Neural cell (in vitro differentiated cells): ENCODE measurements around the gene ZNF722. TPM values are rescaled to one million over a fixed set of nuclear protein-coding genes. Genes with fewer than 3 reads are reported as not detected.
"Not testable (repeated sequence)": the region's sequence is repeated elsewhere in the genome, so short reads cannot be mapped to it uniquely, and the experiment has no call there.

Experiments
- H2AFZ ChIP-seq: fragments of 200-600, 300-800 bp; sonication (generic), shearing (Covaris generic); 2 replicates; pipeline ENCODE4 v1.6.0; 2014; ENCODE audit warnings: low read depth, mild to moderate bottlenecking, antibody characterized with exemption, low read length, moderate library complexity
- H3F3A ChIP-seq: fragments of 200-600 bp; shearing (Covaris generic); 2 replicates; pipeline ENCODE4 v1.6.1; 2016; ENCODE audit warnings: mild to moderate bottlenecking, moderate library complexity, mixed read lengths, antibody characterized with exemption, low read length; ENCODE audit not compliant: insufficient read depth, poor library complexity, severe bottlenecking
- H3K27ac ChIP-seq: fragments of 200-600, 300-800 bp; sonication (generic), shearing (Covaris generic); 2 replicates; pipeline ENCODE4 v1.5.1; 2014; ENCODE audit warnings: mild to moderate bottlenecking, low read length, moderate library complexity
- H3K27me3 ChIP-seq: fragments of 300-800, 200-600 bp; sonication (generic), shearing (Covaris generic); 2 replicates; pipeline ENCODE4 v1.6.0; 2014; ENCODE audit warnings: mild to moderate bottlenecking, low read depth, low read length, moderate library complexity; ENCODE audit not compliant: insufficient read depth
- H3K36me3 ChIP-seq: fragments of 300-800, 200-600 bp; sonication (generic), shearing (Covaris generic); 2 replicates; pipeline ENCODE4 v1.5.1; 2014; ENCODE audit warnings: mild to moderate bottlenecking, antibody characterized with exemption, low read length, moderate library complexity; ENCODE audit not compliant: insufficient read depth
- H3K4me2 ChIP-seq: fragments of 300-800, 200-600 bp; sonication (generic), shearing (Covaris generic); 2 replicates; pipeline ENCODE4 v1.6.0; 2014; ENCODE audit warnings: mild to moderate bottlenecking, low read length
- H3K4me3 ChIP-seq: fragments of 300-800, 200-600 bp; sonication (generic), shearing (Covaris generic); 2 replicates; pipeline ENCODE4 v1.5.1; 2014; ENCODE audit warnings: mild to moderate bottlenecking, low read length, moderate library complexity
- H3K79me2 ChIP-seq: fragments of 200-600 bp; shearing (Covaris generic); replicated peaks from 2 replicates; pipeline ENCODE4 v1.6.0; 2014; ENCODE audit warnings: mild to moderate bottlenecking, low read length, moderate library complexity; ENCODE audit not compliant: insufficient read depth
- H3K9ac ChIP-seq: fragments of 300-800, 200-600 bp; sonication (generic), shearing (Covaris generic); 2 replicates; pipeline ENCODE4 v1.6.1; 2016; ENCODE audit warnings: mild to moderate bottlenecking, low read length, mixed read lengths
- H3K9me2 ChIP-seq: fragments of 200-600 bp; shearing (Covaris generic); 2 replicates; pipeline ENCODE4 v1.6.1; 2016; ENCODE audit warnings: mild to moderate bottlenecking, low read length, mixed read lengths; ENCODE audit not compliant: insufficient read depth
- H3K9me3 ChIP-seq: fragments of 200-600, 300-800 bp; sonication (generic), shearing (Covaris generic); 2 replicates; pipeline ENCODE4 v1.6.1; 2016; ENCODE audit warnings: mild to moderate bottlenecking, mixed run types, low read length, moderate library complexity, mixed read lengths
- H4K20me1 ChIP-seq: fragments of 200-600 bp; shearing (Covaris generic); 2 replicates; pipeline ENCODE4 v1.6.1; 2016; ENCODE audit warnings: mild to moderate bottlenecking, mixed run types; ENCODE audit not compliant: insufficient read depth
- EP300 ChIP-seq: fragments of 450-650 bp; conservative IDR thresholded peaks from 2 replicates; pipeline ENCODE4 v1.6.1; 2014; ENCODE audit warnings: antibody characterized with exemption, mild to moderate bottlenecking, moderate library complexity; ENCODE audit not compliant: poor library complexity, severe bottlenecking
- EZH2 ChIP-seq: fragments of 200-600, 300-800 bp; shearing (Covaris generic), sonication (generic); IDR thresholded peaks from 2 replicates; pipeline ENCODE4 v1.6.1; 2014; ENCODE audit warnings: antibody characterized with exemption, low read length, borderline replicate concordance, mild to moderate bottlenecking; ENCODE audit not compliant: insufficient read depth, poor library complexity, severe bottlenecking
- MXI1 ChIP-seq: fragments of 450-650 bp; conservative IDR thresholded peaks from 2 replicates; pipeline ENCODE4 v1.6.1; 2014; ENCODE audit warnings: antibody characterized with exemption, mild to moderate bottlenecking; ENCODE audit not compliant: poor library complexity, severe bottlenecking
- POLR2AphosphoS5 ChIP-seq: IDR thresholded peaks from 2 replicates; pipeline ENCODE4 v1.6.1; 2012
- RAD21 ChIP-seq: fragments of 450-650 bp; conservative IDR thresholded peaks from 2 replicates; pipeline ENCODE4 v1.6.1; 2014; ENCODE audit warnings: antibody characterized with exemption, mild to moderate bottlenecking, moderate library complexity
- SMC3 ChIP-seq: fragments of 450-650 bp; conservative IDR thresholded peaks from 2 replicates; pipeline ENCODE4 v1.6.1; 2014; ENCODE audit warnings: antibody characterized with exemption, mild to moderate bottlenecking, moderate library complexity; ENCODE audit not compliant: poor library complexity
- TAF1 ChIP-seq: IDR thresholded peaks from 2 replicates; pipeline ENCODE4 v1.6.1; 2012; ENCODE audit warnings: low read depth
- polyA plus RNA-seq: library from polyadenylated mRNA; depleted of rRNA; stranded (reverse); fragments of >200 nt; gene quantifications from 2 replicates; pipeline ENCODE4 v1.2.3, GENCODE V29; 2014
- TF ChIP-seq, protein P1 (sequence below): fragments of 450-650 bp; IDR thresholded peaks from 2 replicates; pipeline ENCODE4 v1.5.1; 2014; ENCODE audit warnings: antibody characterized with exemption, mild to moderate bottlenecking, moderate library complexity; ENCODE audit not compliant: poor library complexity, severe bottlenecking
- TF ChIP-seq, protein P2 (sequence below): IDR thresholded peaks from 2 replicates; pipeline ENCODE4 v1.6.1; 2012; ENCODE audit warnings: borderline replicate concordance

Gene ZNF722
- polyA plus RNA-seq, 1 donor from 2014 or later = not detected

DNA sequence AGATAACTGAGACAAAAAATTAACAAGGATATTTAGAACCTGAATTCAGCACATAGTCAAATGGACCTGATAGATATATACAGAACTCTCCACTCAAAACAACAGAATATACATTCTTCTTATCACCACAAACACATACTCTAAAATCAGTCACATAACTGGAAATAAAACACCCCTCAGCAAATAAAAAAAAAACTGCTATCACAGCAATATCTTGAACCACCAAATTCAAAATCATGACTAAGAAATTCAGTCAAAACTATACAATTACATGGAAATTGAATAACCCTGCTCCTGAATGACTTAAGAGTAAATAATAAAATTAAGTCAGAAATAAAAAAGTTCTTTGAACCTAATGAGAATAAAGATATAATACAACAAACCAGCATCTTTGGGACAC is 30.0 kb upstream of the ZNF722 start:
- H4K20me1 ChIP-seq = no peaks in the 10 kb centered on the region
- H3K27me3 ChIP-seq = no peaks in the 10 kb centered on the region
- TF ChIP-seq POLR2AphosphoS5 (no peak), EP300 (no peak), EZH2 (no peak), TAF1 (no peak), RAD21 (no peak), SMC3 (no peak), MXI1 (no peak)
- TF ChIP-seq, protein P1, sequence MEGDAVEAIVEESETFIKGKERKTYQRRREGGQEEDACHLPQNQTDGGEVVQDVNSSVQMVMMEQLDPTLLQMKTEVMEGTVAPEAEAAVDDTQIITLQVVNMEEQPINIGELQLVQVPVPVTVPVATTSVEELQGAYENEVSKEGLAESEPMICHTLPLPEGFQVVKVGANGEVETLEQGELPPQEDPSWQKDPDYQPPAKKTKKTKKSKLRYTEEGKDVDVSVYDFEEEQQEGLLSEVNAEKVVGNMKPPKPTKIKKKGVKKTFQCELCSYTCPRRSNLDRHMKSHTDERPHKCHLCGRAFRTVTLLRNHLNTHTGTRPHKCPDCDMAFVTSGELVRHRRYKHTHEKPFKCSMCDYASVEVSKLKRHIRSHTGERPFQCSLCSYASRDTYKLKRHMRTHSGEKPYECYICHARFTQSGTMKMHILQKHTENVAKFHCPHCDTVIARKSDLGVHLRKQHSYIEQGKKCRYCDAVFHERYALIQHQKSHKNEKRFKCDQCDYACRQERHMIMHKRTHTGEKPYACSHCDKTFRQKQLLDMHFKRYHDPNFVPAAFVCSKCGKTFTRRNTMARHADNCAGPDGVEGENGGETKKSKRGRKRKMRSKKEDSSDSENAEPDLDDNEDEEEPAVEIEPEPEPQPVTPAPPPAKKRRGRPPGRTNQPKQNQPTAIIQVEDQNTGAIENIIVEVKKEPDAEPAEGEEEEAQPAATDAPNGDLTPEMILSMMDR = no peak
- TF ChIP-seq, protein P2, sequence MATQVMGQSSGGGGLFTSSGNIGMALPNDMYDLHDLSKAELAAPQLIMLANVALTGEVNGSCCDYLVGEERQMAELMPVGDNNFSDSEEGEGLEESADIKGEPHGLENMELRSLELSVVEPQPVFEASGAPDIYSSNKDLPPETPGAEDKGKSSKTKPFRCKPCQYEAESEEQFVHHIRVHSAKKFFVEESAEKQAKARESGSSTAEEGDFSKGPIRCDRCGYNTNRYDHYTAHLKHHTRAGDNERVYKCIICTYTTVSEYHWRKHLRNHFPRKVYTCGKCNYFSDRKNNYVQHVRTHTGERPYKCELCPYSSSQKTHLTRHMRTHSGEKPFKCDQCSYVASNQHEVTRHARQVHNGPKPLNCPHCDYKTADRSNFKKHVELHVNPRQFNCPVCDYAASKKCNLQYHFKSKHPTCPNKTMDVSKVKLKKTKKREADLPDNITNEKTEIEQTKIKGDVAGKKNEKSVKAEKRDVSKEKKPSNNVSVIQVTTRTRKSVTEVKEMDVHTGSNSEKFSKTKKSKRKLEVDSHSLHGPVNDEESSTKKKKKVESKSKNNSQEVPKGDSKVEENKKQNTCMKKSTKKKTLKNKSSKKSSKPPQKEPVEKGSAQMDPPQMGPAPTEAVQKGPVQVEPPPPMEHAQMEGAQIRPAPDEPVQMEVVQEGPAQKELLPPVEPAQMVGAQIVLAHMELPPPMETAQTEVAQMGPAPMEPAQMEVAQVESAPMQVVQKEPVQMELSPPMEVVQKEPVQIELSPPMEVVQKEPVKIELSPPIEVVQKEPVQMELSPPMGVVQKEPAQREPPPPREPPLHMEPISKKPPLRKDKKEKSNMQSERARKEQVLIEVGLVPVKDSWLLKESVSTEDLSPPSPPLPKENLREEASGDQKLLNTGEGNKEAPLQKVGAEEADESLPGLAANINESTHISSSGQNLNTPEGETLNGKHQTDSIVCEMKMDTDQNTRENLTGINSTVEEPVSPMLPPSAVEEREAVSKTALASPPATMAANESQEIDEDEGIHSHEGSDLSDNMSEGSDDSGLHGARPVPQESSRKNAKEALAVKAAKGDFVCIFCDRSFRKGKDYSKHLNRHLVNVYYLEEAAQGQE = no peak
- H3K36me3 ChIP-seq = no peaks in the 10 kb centered on the region
- no peak overlapping the region for H3K4me2 ChIP-seq
- no peak overlapping the region for H3K27ac ChIP-seq
- no peaks in the 10 kb centered on the region for H3K9me2 ChIP-seq
- peaks cover 3% of the 10 kb centered on the region for H3K9me3 ChIP-seq
- H3F3A ChIP-seq = no peaks in the 10 kb centered on the region
- no peaks in the 10 kb centered on the region for H3K79me2 ChIP-seq
- H3K4me3 ChIP-seq = no peak overlapping the region
- H2AFZ ChIP-seq = no peak overlapping the region
- no peak overlapping the region for H3K9ac ChIP-seq

DNA sequence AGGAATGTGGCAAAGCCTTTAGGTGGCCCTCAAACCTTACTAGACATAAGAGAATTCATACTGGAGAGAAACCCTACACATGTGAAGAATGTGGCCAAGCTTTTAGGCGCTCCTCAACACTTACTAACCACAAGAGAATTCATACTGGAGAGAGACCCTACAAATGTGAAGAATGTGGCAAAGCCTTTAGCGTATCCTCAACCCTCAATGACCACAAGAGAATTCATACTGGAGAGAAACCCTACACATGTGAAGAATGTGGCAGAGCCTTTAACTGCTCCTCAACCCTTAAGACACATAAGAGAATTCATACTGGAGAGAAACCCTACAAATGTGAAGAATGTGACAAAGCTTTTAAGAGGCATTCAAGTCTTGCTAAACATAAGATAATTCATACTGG is 16.8 kb downstream of the ZNF722 start:
- not testable (repeated sequence) for H3K27ac ChIP-seq

DNA sequence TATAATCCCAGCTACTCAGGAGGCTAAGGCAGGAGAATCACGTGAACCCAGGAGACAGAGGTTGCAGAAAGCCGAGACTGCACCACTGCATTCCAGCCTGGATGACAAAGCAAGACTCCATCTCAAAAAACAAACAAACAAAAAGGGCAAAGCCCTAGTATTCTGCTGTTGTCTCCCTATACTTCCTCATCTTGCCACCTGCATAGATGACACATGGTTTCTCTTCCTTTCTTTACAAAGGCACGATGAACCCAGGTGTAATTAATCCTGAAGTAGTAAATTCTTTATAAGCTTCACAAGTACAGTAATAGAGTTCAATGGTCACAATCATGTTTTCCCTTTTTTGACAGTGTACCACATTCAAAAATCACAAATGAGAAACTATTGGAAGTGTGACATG is 36.7 kb downstream of the ZNF722 start:
- Histone ChIP-seq H3K9me3 (no peaks in the 10 kb centered on the region), H3K4me2 (no peak overlapping the region), H3K27ac (no peak overlapping the region), H3K9me2 (no peaks in the 10 kb centered on the region), H3K4me3 (no peak overlapping the region), H2AFZ (no peak overlapping the region), H3K79me2 (no peaks in the 10 kb centered on the region), H3F3A (no peaks in the 10 kb centered on the region), H3K27me3 (no peaks in the 10 kb centered on the region), H4K20me1 (no peaks in the 10 kb centered on the region), H3K9ac (no peak overlapping the region), H3K36me3 (no peaks in the 10 kb centered on the region)
- TF ChIP-seq MXI1 (no peak), POLR2AphosphoS5 (no peak), EP300 (no peak), EZH2 (no peak), TAF1 (no peak), SMC3 (no peak), RAD21 (no peak)
- TF ChIP-seq, protein P1 = no peak
- TF ChIP-seq, protein P2 = no peak

More for the DNA sequence above, 16.8 kb downstream of the ZNF722 start:
- H3F3A ChIP-seq, H4K20me1 ChIP-seq, H3K9me2 ChIP-seq, H3K9ac ChIP-seq, H3K9me3 ChIP-seq, H3K27me3 ChIP-seq, H3K4me3 ChIP-seq, H3K36me3 ChIP-seq, H3K4me2 ChIP-seq, H3K79me2 ChIP-seq, H2AFZ ChIP-seq: not testable (repeated sequence)
